Measurements from ENCODE around the gene INS. TPM values are rescaled to one million over a fixed set of nuclear protein-coding genes. Genes with fewer than 3 reads are reported as not detected.

INS gene
- polyA plus RNA-seq, 3 donors = not detected

GRCh38 chr11:2122907-2123627 is 37.9 kb downstream of the INS start:
- DNase-seq (ENCODE audit: low read depth in 3 of 3, low spot score in 2 of 3) = no peak

GRCh38 chr11:2122222-2122906 is 38.6 kb downstream of the INS start:
- DNase-seq (ENCODE audit: low read depth in 3 of 3, low spot score in 2 of 3) = no peak

GRCh38 chr11:2121227-2122130 is 39.5 kb downstream of the INS start:
- DNase-seq (ENCODE audit: low read depth in 3 of 3, low spot score in 2 of 3) = no peak

GRCh38 chr11:2120359-2121100 is 40.5 kb downstream of the INS start:
- DNase-seq (ENCODE audit: low read depth in 3 of 3, low spot score in 2 of 3) = no peak

- DNase-seq (ENCODE audit: low read depth in 3 of 3, low spot score in 2 of 3) = no peak
These were observed 42.3 kb downstream of the INS start for GRCh38 chr11:2118677-2119076.

- no peak for DNase-seq (ENCODE audit: low read depth in 3 of 3, low spot score in 2 of 3)
These were observed 44.3 kb downstream of the INS start for GRCh38 chr11:2116680-2117079.

- DNase-seq (ENCODE audit: low read depth in 3 of 3, low spot score in 2 of 3) = no peak
These were observed 45.7 kb downstream of the INS start for GRCh38 chr11:2115308-2115707.

- DNase-seq (ENCODE audit: low read depth in 3 of 3, low spot score in 2 of 3) = no peak
These were observed 46.4 kb downstream of the INS start for GRCh38 chr11:2114430-2115241.

- no peak for DNase-seq (ENCODE audit: low read depth in 3 of 3, low spot score in 2 of 3)
These were observed 47.2 kb downstream of the INS start for GRCh38 chr11:2113776-2114175.

GRCh38 chr11:2110521-2110920 is 50.5 kb downstream of the INS start:
- DNase-seq (ENCODE audit: low read depth in 3 of 3, low spot score in 2 of 3) = no peak

Other genes with a start within 250 kb of the INS start
- gene TNNT3, start 241.5 kb downstream of the INS start, polyA plus RNA-seq (ENCODE audit: insufficient read length in 3 of 3) = 1 to 10 TPM; 5.3 to 7.3 (median 5.9) TPM
- gene MRPL23, start 213.9 kb downstream of the INS start, polyA plus RNA-seq (ENCODE audit: insufficient read length in 3 of 3) = 10 to 100 TPM; 49.9 to 54.0 (median 50.6) TPM
- gene H19, start 163.4 kb downstream of the INS start, polyA plus RNA-seq (ENCODE audit: insufficient read length in 3 of 3) = 1,000 to 10,000 TPM; 2,355 to 2,928 (median 2,601) TPM
- gene IGF2, start 21.8 kb downstream of the INS start, polyA plus RNA-seq (ENCODE audit: insufficient read length in 3 of 3) = 100 to 1,000 TPM; 718 to 837 (median 829) TPM
- gene TH, start 10.6 kb upstream of the INS start, polyA plus RNA-seq (ENCODE audit: insufficient read length in 3 of 3) = 1 to 10 TPM in 1 of 3 donors, under 1 TPM in 2; 0.74 to 1.3 (median 0.97) TPM
- gene ASCL2, start 109.4 kb upstream of the INS start, polyA plus RNA-seq (ENCODE audit: insufficient read length in 3 of 3) = 1 to 10 TPM; 1.9 to 2.7 (median 2.0) TPM
- gene C11orf21, start 140.7 kb upstream of the INS start, polyA plus RNA-seq (ENCODE audit: insufficient read length in 3 of 3) = under 1 TPM; 0.55 to 0.82 (median 0.56) TPM
- 1 to 10 TPM; 1.9 to 2.3 (median 2.2) TPM for gene TSPAN32, start 140.8 kb upstream of the INS start, polyA plus RNA-seq (ENCODE audit: insufficient read length in 3 of 3)
- gene CD81, start 216.1 kb upstream of the INS start, polyA plus RNA-seq (ENCODE audit: insufficient read length in 3 of 3) = 100 to 1,000 TPM; 535 to 636 (median 610) TPM
- gene TSSC4, start 239.5 kb upstream of the INS start, polyA plus RNA-seq (ENCODE audit: insufficient read length in 3 of 3) = 10 to 100 TPM; 27.6 to 33.3 (median 31.6) TPM

Measured in right renal cortex interstitium (tissue), 3 donors.